ENCODE data around the gene FFAR4. TPM values are rescaled to one million over a fixed set of nuclear protein-coding genes. Genes with fewer than 3 reads are reported as not detected.

Gene FFAR4
- total RNA-seq, 1 experiment from 2014 or later, result not detected

GRCh38 chr10:93591065-93591808 is 24.8 kb downstream of the FFAR4 start:
- BruUV-seq (replicated peaks), result no TSS peak
- Histone ChIP-seq H3K27me3 (replicated peaks; ENCODE audit: insufficient read depth, low read depth, low read length, poor library complexity) (no peaks in the 10 kb centered on the region), H3K9me3 (ENCODE audit: low read depth, low read length, poor library complexity, severe bottlenecking) (no peaks in the 10 kb centered on the region), H3K27ac (ENCODE audit: low read depth, low read length, poor library complexity, severe bottlenecking) (no peak overlapping the region), H3K4me3 (ENCODE audit: low read depth, low read length, poor library complexity, severe bottlenecking) (no peak overlapping the region), H3K4me1 (ENCODE audit: insufficient read depth, low read length, poor library complexity, severe bottlenecking) (no peaks in the 10 kb centered on the region), H3K36me3 (ENCODE audit: insufficient read depth, low read length, poor library complexity, severe bottlenecking) (no peaks in the 10 kb centered on the region)
- TF ChIP-seq EZH2 (IDR thresholded peaks at IDR 0.05; ENCODE audit: borderline replicate concordance, low read depth, low read length, poor library complexity, severe bottlenecking) (no peak), CTCF (conservative IDR thresholded peaks at IDR 0.05; ENCODE audit: low read depth, low read length) (no peak)
- intact Hi-C loops (cut with micrococcal nuclease; ENCODE audit: unreplicated experiment), result no loop called here
- ChIA-PET CTCF (interaction anchor here (0.6 kb wide), 1 partner anchor 87 kb away, joined by 3 read pairs; no protein-coding TSS in a partner anchor), POLR2A (ENCODE audit: low non-redundant PET) (no interaction called here)
- no peak for DNase-seq (ENCODE audit: low spot score)

GRCh38 chr10:93593254-93593653 is 26.8 kb downstream of the FFAR4 start:
- Histone ChIP-seq H3K36me3 (ENCODE audit: insufficient read depth, low read length, poor library complexity, severe bottlenecking) (no peaks in the 10 kb centered on the region), H3K4me3 (ENCODE audit: low read depth, low read length, poor library complexity, severe bottlenecking) (no peak overlapping the region), H3K4me1 (ENCODE audit: insufficient read depth, low read length, poor library complexity, severe bottlenecking) (no peaks in the 10 kb centered on the region), H3K9me3 (ENCODE audit: low read depth, low read length, poor library complexity, severe bottlenecking) (no peaks in the 10 kb centered on the region), H3K27ac (ENCODE audit: low read depth, low read length, poor library complexity, severe bottlenecking) (no peak overlapping the region), H3K27me3 (replicated peaks; ENCODE audit: insufficient read depth, low read depth, low read length, poor library complexity) (no peaks in the 10 kb centered on the region)
- DNase-seq (ENCODE audit: low spot score), result no peak
- ChIA-PET POLR2A (ENCODE audit: low non-redundant PET) (no interaction called here), CTCF (no interaction called here)
- no peak for TF ChIP-seq CTCF (conservative IDR thresholded peaks at IDR 0.05; ENCODE audit: low read depth, low read length)
- no peak for TF ChIP-seq EZH2 (IDR thresholded peaks at IDR 0.05; ENCODE audit: borderline replicate concordance, low read depth, low read length, poor library complexity, severe bottlenecking)
- intact Hi-C loops (cut with micrococcal nuclease; ENCODE audit: unreplicated experiment), result no loop called here
- no TSS peak for BruUV-seq (replicated peaks)

- Histone ChIP-seq H3K4me1 (ENCODE audit: insufficient read depth, low read length, poor library complexity, severe bottlenecking) (no peaks in the 10 kb centered on the region), H3K4me3 (ENCODE audit: low read depth, low read length, poor library complexity, severe bottlenecking) (no peak overlapping the region), H3K27me3 (replicated peaks; ENCODE audit: insufficient read depth, low read depth, low read length, poor library complexity) (no peaks in the 10 kb centered on the region), H3K27ac (ENCODE audit: low read depth, low read length, poor library complexity, severe bottlenecking) (no peak overlapping the region), H3K9me3 (ENCODE audit: low read depth, low read length, poor library complexity, severe bottlenecking) (no peaks in the 10 kb centered on the region), H3K36me3 (ENCODE audit: insufficient read depth, low read length, poor library complexity, severe bottlenecking) (no peaks in the 10 kb centered on the region)
- intact Hi-C loops (cut with micrococcal nuclease; ENCODE audit: unreplicated experiment), result no loop called here
- no TSS peak for BruUV-seq (replicated peaks)
- CTCF ChIA-PET, result no interaction called here
- DNase-seq (ENCODE audit: low spot score), result no peak
- POLR2A ChIA-PET (ENCODE audit: low non-redundant PET), result no interaction called here
- TF ChIP-seq CTCF (conservative IDR thresholded peaks at IDR 0.05; ENCODE audit: low read depth, low read length) (no peak), EZH2 (IDR thresholded peaks at IDR 0.05; ENCODE audit: borderline replicate concordance, low read depth, low read length, poor library complexity, severe bottlenecking) (no peak)
Observed at GRCh38 chr10:93593749-93594148, 27.3 kb downstream of the FFAR4 start.

Measured in A673 (cell line).